Thoracic aorta (tissue), 2 donors: ENCODE data around the gene NIPBL. TPM values are rescaled to one million over a fixed set of nuclear protein-coding genes. Genes with fewer than 3 reads are reported as not detected.
"Not testable (repeated sequence)": the region's sequence is repeated elsewhere in the genome, so short reads cannot be mapped to it uniquely, and the experiment has no call there.

Source experiments
- ATAC-seq: fragments of 150-250 bp; one replicate; pipeline ENCODE4 v1.8.0; 2017; ENCODE audit warnings: low read depth; ENCODE audit not compliant: insufficient number of reproducible peaks, low FRiP score
- DNase-seq: peaks from one replicate; pipeline ENCODE4 v3.0.0-alpha.2; 2020; ENCODE audit warnings: low spot score
- H3K27ac ChIP-seq, 2 donors: fragments of 200-600 bp; sonication (generic); 1 replicate in 1 of 2; 2 replicates in 1 of 2; pipeline ENCODE4 v1.5.1; 2016; ENCODE audit warnings: mild to moderate bottlenecking in 2 of 2, moderate library complexity in 2 of 2
- H3K27me3 ChIP-seq: fragments of 200-600 bp; sonication (generic); replicated peaks from 2 replicates; pipeline ENCODE4 v1.6.0; 2016; ENCODE audit warnings: mild to moderate bottlenecking; ENCODE audit not compliant: insufficient read depth
- H3K36me3 ChIP-seq: fragments of 200-600 bp; sonication (generic); one replicate; pipeline ENCODE4 v1.5.1; 2016
- H3K4me1 ChIP-seq, 2 donors: fragments of 200-600 bp; sonication (generic); 1 replicate in 1 of 2; 2 replicates in 1 of 2; pipeline versions ENCODE4 v1.5.1 to v1.6.0; 2016; ENCODE audit warnings: low read depth in 2 of 2, mild to moderate bottlenecking in 1 of 2; ENCODE audit not compliant: control insufficient read depth in 1 of 2
- H3K4me3 ChIP-seq: fragments of 200-600 bp; sonication (generic); 2 replicates; pipeline ENCODE4 v1.5.1; 2016; ENCODE audit warnings: mild to moderate bottlenecking
- H3K9me3 ChIP-seq: fragments of 200-600 bp; sonication (generic); 2 replicates; pipeline ENCODE4 v1.5.1; 2016
- total RNA-seq, 2 donors: library from RNA; depleted of rRNA; stranded (reverse); fragments of >200 nt; gene quantifications; one replicate each; pipeline versions ENCODE4 v1.1.0 to v1.2.3, GENCODE V29; 2016
- TF ChIP-seq, protein P1 (sequence below): fragments of 200-600 bp; sonication (generic); IDR thresholded peaks from one replicate; pipeline ENCODE4 v1.5.1; 2019; ENCODE audit warnings: antibody characterized with exemption

NIPBL gene
- total RNA-seq, 2 donors from 2014 or later = 38.6 to 50.8 TPM

GRCh38 chr5:37086466-37087173 lies 210.1 kb downstream of the NIPBL start:
- DNase-seq (no peak), ATAC-seq (no peak)
- Histone ChIP-seq H3K36me3 (peaks cover 7% of the 10 kb centered on the region), H3K4me1 (no peaks in the 10 kb centered on the region), H3K9me3 (no peaks in the 10 kb centered on the region), H3K27ac (no peak overlapping the region), H3K4me3 (no peak overlapping the region), H3K27me3 (no peaks in the 10 kb centered on the region)
- TF ChIP-seq, protein P1, sequence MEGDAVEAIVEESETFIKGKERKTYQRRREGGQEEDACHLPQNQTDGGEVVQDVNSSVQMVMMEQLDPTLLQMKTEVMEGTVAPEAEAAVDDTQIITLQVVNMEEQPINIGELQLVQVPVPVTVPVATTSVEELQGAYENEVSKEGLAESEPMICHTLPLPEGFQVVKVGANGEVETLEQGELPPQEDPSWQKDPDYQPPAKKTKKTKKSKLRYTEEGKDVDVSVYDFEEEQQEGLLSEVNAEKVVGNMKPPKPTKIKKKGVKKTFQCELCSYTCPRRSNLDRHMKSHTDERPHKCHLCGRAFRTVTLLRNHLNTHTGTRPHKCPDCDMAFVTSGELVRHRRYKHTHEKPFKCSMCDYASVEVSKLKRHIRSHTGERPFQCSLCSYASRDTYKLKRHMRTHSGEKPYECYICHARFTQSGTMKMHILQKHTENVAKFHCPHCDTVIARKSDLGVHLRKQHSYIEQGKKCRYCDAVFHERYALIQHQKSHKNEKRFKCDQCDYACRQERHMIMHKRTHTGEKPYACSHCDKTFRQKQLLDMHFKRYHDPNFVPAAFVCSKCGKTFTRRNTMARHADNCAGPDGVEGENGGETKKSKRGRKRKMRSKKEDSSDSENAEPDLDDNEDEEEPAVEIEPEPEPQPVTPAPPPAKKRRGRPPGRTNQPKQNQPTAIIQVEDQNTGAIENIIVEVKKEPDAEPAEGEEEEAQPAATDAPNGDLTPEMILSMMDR = no peak

- Histone ChIP-seq H3K36me3 (peaks cover 4% of the 10 kb centered on the region), H3K9me3 (no peaks in the 10 kb centered on the region), H3K27ac (no peak overlapping the region), H3K4me1 (no peaks in the 10 kb centered on the region), H3K27me3 (no peaks in the 10 kb centered on the region), H3K4me3 (no peak overlapping the region)
- DNase-seq = no peak
- TF ChIP-seq, protein P1 = no peak
- no peak for ATAC-seq
Observed at GRCh38 chr5:37088009-37088408, 211.4 kb downstream of the NIPBL start.

DNA sequence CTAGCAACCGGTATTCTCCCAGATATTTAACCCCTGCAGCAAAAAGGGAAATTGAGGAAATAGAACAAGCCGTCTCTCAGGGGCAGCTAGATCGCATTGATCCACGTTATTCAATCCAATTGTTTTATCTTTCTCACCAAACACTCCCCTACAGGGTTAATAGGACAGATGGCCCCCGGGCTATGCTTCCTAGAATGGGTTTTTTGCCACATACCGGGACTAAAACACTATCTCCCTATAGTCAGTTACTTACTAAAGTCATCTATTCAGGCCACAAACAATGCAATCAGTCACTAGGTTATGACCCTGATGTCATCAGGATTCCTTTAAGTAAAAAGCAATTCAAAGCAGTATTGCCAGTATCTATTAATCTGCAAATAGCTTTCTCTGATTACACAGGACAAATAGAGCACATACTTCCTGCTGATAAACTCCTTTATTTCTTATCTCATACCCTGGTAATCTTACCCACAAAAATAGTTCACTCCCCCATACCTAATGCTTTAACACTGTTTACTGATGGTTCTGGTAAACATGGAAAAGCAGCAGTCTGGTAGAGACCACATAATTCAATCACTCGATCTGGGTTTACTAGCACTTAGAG lies 213.7 kb downstream of the NIPBL start:
- DNase-seq (no peak), ATAC-seq (no peak)
- Histone ChIP-seq H3K36me3 (peaks cover 4% of the 10 kb centered on the region), H3K27ac (no peak overlapping the region), H3K27me3 (no peaks in the 10 kb centered on the region), H3K4me3 (no peak overlapping the region), H3K4me1 (no peaks in the 10 kb centered on the region), H3K9me3 (no peaks in the 10 kb centered on the region)
- TF ChIP-seq, protein P1 = no peak

DNA sequence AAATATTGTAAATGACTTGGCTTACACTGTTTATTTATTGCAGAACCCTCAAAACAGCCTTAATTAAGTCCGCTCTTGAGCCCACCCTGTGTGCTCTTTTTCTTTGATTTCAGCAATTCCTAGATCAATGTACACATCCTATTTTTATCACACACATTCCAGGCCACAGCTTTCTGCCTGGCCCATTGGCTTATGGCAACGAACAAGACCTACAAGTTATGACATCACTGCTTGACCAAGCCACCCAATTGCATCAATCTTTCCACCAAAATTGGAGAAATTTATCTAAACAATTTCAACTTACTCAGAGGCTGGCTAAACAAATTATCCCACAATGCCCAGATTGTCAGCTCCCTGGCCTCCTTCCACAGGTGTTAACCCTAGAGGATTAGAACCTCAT lies 214.2 kb downstream of the NIPBL start:
- H3K36me3 ChIP-seq = no peaks in the 10 kb centered on the region
- H3K9me3 ChIP-seq = no peaks in the 10 kb centered on the region
- TF ChIP-seq, protein P1 = no peak
- no peak for ATAC-seq
- no peaks in the 10 kb centered on the region for H3K4me1 ChIP-seq
- DNase-seq = no peak
- H3K27me3 ChIP-seq = no peaks in the 10 kb centered on the region
- H3K27ac ChIP-seq = no peak overlapping the region
- H3K4me3 ChIP-seq = no peak overlapping the region

DNA sequence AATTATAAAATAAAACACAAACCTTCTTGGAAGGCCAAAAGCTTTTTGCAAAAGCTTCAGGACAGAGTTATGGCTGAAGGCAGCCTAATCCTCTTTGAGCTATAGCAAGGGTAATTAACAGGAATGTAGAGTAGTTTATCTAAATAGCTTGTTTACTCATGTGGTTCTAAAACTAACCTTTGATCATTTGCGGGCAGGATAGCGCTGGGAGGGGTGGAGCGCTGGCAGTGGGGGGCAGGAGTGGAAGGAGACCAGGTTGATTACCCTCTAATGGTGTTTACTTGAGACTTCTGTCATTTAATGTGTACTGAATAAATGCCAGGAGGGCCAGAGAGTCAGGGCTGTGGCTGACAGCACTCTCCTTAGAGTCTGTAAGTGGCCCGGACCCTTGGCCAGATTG lies 217.2 kb downstream of the NIPBL start:
- H3K36me3 ChIP-seq, H3K27me3 ChIP-seq, H3K9me3 ChIP-seq, ATAC-seq, H3K27ac ChIP-seq, DNase-seq, H3K4me1 ChIP-seq, H3K4me3 ChIP-seq: not testable (repeated sequence)

DNA sequence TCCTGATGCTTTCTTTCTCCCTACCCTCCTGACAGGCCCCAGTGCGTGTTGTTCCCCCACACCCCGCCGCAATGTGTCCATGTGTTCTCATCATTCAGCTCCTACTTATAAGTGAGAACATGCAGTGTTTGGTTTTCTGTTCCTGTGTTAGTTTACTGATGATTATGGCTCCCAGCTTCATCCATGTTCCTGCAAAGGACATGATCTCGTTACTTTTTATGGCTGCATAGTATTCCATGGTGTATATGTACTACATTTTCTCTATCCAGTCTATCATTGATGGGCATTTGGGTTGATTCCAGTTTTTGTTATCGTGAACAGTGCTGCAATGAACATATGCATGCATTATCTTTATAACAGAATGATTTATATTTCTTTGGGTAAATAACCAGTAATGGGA lies 222.7 kb downstream of the NIPBL start:
- H3K27ac ChIP-seq, ATAC-seq: not testable (repeated sequence)
- H3K9me3 ChIP-seq = peaks cover 17% of the 10 kb centered on the region

More for the DNA sequence above, 222.7 kb downstream of the NIPBL start:
- not testable (repeated sequence) for H3K4me1 ChIP-seq, H3K4me3 ChIP-seq, DNase-seq, H3K36me3 ChIP-seq, H3K27me3 ChIP-seq
